Esophagus muscularis mucosa (tissue), 4 donors: ENCODE results near the gene UBE2G2.

Experiments
- EP300 ChIP-seq: sonication (generic); formaldehyde crosslinking; IDR thresholded peaks from one replicate; pipeline ENCODE4 v1.6.1; 2017; ENCODE audit warnings: antibody characterized with exemption
- POLR2A ChIP-seq: fragments of 450-650 bp; IDR thresholded peaks from one replicate; pipeline ENCODE4 v1.6.1; 2017; ENCODE audit warnings: antibody characterized with exemption, moderate library complexity, mild to moderate bottlenecking, low read depth
- POLR2AphosphoS5 ChIP-seq, 2 donors: sonication (generic); formaldehyde crosslinking; IDR thresholded peaks; one replicate each; pipeline ENCODE4 v1.6.1; 2017; ENCODE audit warnings: antibody characterized with exemption in 2 of 2
- TF ChIP-seq, protein P1 (sequence below), 3 experiments: fragments of 200-600 bp in 2 of 3; fragments of 450-650 bp in 1 of 3; sonication (generic) in 2 of 3; IDR thresholded peaks; one replicate each; pipeline ENCODE4 v1.5.1; 2017 to 2019; ENCODE audit warnings: antibody characterized with exemption in 3 of 3, mild to moderate bottlenecking in 2 of 3, moderate library complexity in 1 of 3

DNA sequence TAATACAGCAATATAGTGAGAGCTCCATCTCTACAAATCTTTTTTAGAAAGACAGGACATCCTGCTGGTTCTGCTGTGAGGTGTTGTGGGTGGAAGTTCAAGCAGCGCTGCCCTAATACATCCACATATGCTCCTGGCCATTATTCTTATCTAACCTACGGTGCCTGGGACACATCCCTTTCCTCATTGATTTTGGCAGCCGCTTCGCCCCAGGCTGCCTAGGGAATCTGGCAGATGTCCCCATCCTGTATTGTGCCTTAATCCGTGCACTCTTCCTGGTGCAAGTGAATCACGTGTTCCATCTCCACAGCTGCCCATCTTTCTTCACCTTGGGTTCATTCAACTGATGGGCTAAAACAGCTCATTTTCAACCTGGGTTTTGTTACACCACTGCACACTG, 3.1 kb upstream of the UBE2G2 start:
- TF ChIP-seq, protein P1, sequence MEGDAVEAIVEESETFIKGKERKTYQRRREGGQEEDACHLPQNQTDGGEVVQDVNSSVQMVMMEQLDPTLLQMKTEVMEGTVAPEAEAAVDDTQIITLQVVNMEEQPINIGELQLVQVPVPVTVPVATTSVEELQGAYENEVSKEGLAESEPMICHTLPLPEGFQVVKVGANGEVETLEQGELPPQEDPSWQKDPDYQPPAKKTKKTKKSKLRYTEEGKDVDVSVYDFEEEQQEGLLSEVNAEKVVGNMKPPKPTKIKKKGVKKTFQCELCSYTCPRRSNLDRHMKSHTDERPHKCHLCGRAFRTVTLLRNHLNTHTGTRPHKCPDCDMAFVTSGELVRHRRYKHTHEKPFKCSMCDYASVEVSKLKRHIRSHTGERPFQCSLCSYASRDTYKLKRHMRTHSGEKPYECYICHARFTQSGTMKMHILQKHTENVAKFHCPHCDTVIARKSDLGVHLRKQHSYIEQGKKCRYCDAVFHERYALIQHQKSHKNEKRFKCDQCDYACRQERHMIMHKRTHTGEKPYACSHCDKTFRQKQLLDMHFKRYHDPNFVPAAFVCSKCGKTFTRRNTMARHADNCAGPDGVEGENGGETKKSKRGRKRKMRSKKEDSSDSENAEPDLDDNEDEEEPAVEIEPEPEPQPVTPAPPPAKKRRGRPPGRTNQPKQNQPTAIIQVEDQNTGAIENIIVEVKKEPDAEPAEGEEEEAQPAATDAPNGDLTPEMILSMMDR (IDR thresholded peaks at IDR 0.05): no peak
- TF ChIP-seq EP300 (no peak), POLR2AphosphoS5 (IDR thresholded peaks at IDR 0.05) (no peak), POLR2A (no peak)
